ENCODE data around the gene SPOCK1. TPM values are rescaled to one million over a fixed set of nuclear protein-coding genes. Genes with fewer than 3 reads are reported as not detected.

The SPOCK1 gene
- total RNA-seq, 1 donor, result 231 TPM

DNA sequence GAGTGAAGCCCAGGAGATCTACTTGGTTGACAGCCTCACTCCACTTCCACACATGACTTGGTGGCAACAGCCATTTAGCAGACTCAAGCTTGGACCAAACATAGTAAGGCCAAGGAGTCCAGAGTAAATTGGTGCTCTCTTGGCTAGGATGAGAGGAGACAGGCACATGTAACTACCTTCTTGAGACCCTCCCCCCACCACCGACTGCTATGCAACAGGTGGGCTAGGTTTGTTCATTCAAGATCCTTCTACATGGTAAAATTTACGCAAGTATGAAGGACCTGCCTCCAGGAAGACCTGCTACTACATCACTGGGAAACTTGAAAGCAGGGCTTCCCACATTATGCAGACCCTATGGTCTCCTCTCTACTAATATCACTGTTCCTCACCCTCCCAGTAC, 442.4 kb downstream of the SPOCK1 start:
- Histone ChIP-seq H3K27ac (ENCODE audit: low read depth, low read length) (no peak overlapping the region), H3K27me3 (ENCODE audit: insufficient read depth, low read length) (no peaks in the 10 kb centered on the region), H3K79me2 (ENCODE audit: insufficient read depth, low read length) (no peaks in the 10 kb centered on the region), H3K4me1 (ENCODE audit: insufficient read depth, low read length) (no peaks in the 10 kb centered on the region), H3K4me2 (ENCODE audit: insufficient read depth, low read length) (no peak overlapping the region), H3K36me3 (ENCODE audit: insufficient read depth, low read length) (no peaks in the 10 kb centered on the region), H4K20me1 (ENCODE audit: insufficient read depth, low read length) (peaks cover 14% of the 10 kb centered on the region), H3K9me3 (ENCODE audit: low read depth, low read length) (no peaks in the 10 kb centered on the region), H2AFZ (ENCODE audit: low read length) (no peak overlapping the region), H3K4me3 (ENCODE audit: insufficient read depth, low read length) (no peak overlapping the region)
- TF ChIP-seq, protein P1, sequence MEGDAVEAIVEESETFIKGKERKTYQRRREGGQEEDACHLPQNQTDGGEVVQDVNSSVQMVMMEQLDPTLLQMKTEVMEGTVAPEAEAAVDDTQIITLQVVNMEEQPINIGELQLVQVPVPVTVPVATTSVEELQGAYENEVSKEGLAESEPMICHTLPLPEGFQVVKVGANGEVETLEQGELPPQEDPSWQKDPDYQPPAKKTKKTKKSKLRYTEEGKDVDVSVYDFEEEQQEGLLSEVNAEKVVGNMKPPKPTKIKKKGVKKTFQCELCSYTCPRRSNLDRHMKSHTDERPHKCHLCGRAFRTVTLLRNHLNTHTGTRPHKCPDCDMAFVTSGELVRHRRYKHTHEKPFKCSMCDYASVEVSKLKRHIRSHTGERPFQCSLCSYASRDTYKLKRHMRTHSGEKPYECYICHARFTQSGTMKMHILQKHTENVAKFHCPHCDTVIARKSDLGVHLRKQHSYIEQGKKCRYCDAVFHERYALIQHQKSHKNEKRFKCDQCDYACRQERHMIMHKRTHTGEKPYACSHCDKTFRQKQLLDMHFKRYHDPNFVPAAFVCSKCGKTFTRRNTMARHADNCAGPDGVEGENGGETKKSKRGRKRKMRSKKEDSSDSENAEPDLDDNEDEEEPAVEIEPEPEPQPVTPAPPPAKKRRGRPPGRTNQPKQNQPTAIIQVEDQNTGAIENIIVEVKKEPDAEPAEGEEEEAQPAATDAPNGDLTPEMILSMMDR (IDR thresholded peaks at IDR 0.05; ENCODE audit: extremely low read depth, low read depth, low read length), result no peak
- DNase-seq (ENCODE audit: insufficient read length, low spot score, missing footprints), result no peak

DNA sequence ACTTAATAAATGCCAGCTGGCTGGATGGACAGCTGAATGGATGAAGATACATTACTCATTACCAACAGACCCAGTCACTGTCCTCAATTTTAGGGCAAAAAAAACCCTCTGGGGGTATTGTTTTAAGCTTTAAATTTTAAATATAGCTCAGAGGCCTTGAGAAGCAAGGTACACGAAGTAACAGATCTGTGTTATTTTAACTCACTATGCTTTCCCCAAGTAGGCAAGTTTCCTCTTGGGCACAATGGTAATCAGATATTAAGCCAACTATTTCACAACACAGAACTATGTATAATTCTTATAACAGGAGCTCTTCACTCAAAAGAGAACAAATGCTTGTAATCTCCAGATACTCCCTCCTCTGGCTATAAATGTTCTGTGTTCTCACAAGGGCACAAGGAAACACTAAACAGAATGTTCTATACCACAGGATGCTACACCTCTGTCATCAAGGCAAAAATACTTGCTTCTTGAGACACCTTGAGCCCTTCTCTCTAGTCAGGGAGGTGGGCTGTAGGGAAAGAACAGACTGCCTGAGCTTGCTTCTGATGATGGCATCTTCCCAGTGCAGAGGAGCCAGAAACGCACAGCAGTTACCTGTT, 443.8 kb downstream of the SPOCK1 start:
- Histone ChIP-seq H3K79me2 (ENCODE audit: insufficient read depth, low read length) (no peaks in the 10 kb centered on the region), H3K36me3 (ENCODE audit: insufficient read depth, low read length) (no peaks in the 10 kb centered on the region), H3K4me3 (ENCODE audit: insufficient read depth, low read length) (no peak overlapping the region), H3K27ac (ENCODE audit: low read depth, low read length) (no peak overlapping the region), H3K27me3 (ENCODE audit: insufficient read depth, low read length) (no peaks in the 10 kb centered on the region), H4K20me1 (ENCODE audit: insufficient read depth, low read length) (peaks cover 14% of the 10 kb centered on the region), H3K4me2 (ENCODE audit: insufficient read depth, low read length) (no peak overlapping the region), H2AFZ (ENCODE audit: low read length) (no peak overlapping the region), H3K9me3 (ENCODE audit: low read depth, low read length) (no peaks in the 10 kb centered on the region), H3K4me1 (ENCODE audit: insufficient read depth, low read length) (no peaks in the 10 kb centered on the region)
- DNase-seq (ENCODE audit: insufficient read length, low spot score, missing footprints), result no peak
- TF ChIP-seq, protein P1 (IDR thresholded peaks at IDR 0.05; ENCODE audit: extremely low read depth, low read depth, low read length), result no peak

DNA sequence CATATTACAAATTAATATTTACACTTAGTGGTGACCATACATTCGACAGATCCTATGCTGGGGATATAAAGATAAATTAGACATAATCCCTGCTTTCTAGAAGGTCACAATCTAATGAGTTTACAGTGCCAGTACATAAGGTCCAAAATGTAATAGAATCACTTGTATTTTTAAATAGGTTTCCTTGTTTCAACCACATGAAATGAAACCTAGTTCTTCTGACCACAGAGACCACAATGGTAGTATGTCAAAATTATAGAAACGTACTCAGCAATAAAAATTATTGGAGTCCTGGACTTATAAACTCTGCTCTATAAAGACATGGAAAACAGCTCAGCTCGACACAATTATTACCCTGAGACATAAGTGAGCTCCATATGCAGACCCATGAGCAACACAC, 444.3 kb downstream of the SPOCK1 start:
- peaks cover 14% of the 10 kb centered on the region for H4K20me1 ChIP-seq (ENCODE audit: insufficient read depth, low read length)
- no peaks in the 10 kb centered on the region for H3K36me3 ChIP-seq (ENCODE audit: insufficient read depth, low read length)
- no peak overlapping the region for H3K4me3 ChIP-seq (ENCODE audit: insufficient read depth, low read length)
- H3K4me1 ChIP-seq (ENCODE audit: insufficient read depth, low read length), result no peaks in the 10 kb centered on the region
- TF ChIP-seq, protein P1 (IDR thresholded peaks at IDR 0.05; ENCODE audit: extremely low read depth, low read depth, low read length), result no peak
- no peaks in the 10 kb centered on the region for H3K27me3 ChIP-seq (ENCODE audit: insufficient read depth, low read length)
- H2AFZ ChIP-seq (ENCODE audit: low read length), result no peak overlapping the region
- DNase-seq (ENCODE audit: insufficient read length, low spot score, missing footprints), result no peak
- no peaks in the 10 kb centered on the region for H3K9me3 ChIP-seq (ENCODE audit: low read depth, low read length)
- H3K27ac ChIP-seq (ENCODE audit: low read depth, low read length), result no peak overlapping the region
- no peak overlapping the region for H3K4me2 ChIP-seq (ENCODE audit: insufficient read depth, low read length)
- no peaks in the 10 kb centered on the region for H3K79me2 ChIP-seq (ENCODE audit: insufficient read depth, low read length)

DNA sequence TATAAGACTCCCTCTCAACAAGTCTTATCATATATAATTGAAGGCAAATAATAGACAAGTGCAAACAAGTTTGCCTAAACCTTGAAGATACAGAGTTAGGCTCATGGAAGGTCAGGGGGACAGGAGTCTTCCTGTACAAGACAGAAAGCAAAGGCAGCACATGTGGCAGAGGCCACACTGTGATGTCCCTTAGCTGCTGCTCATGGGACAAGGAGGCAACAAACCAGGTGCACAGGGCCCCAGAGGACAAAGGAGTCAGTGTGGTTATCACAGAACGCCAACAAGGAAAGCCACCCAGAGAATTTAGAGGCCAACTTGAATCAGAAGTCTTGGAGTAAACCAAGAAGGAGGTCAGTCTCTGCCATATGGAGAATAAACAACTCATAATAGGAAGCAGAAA, 444.8 kb downstream of the SPOCK1 start:
- DNase-seq (ENCODE audit: insufficient read length, low spot score, missing footprints), result no peak
- TF ChIP-seq, protein P1 (IDR thresholded peaks at IDR 0.05; ENCODE audit: extremely low read depth, low read depth, low read length), result no peak
- Histone ChIP-seq H4K20me1 (ENCODE audit: insufficient read depth, low read length) (peaks cover 14% of the 10 kb centered on the region), H3K27ac (ENCODE audit: low read depth, low read length) (no peak overlapping the region), H3K4me2 (ENCODE audit: insufficient read depth, low read length) (no peak overlapping the region), H3K9me3 (ENCODE audit: low read depth, low read length) (no peaks in the 10 kb centered on the region), H3K4me1 (ENCODE audit: insufficient read depth, low read length) (no peaks in the 10 kb centered on the region), H3K36me3 (ENCODE audit: insufficient read depth, low read length) (no peaks in the 10 kb centered on the region), H3K4me3 (ENCODE audit: insufficient read depth, low read length) (no peak overlapping the region), H3K79me2 (ENCODE audit: insufficient read depth, low read length) (no peaks in the 10 kb centered on the region), H3K27me3 (ENCODE audit: insufficient read depth, low read length) (no peaks in the 10 kb centered on the region), H2AFZ (ENCODE audit: low read length) (no peak overlapping the region)
